ENCODE measurements around the gene ZFP36L2.
"Not testable (repeated sequence)": the region's sequence is repeated elsewhere in the genome, so short reads cannot be mapped to it uniquely, and the experiment has no call there.

Gene ZFP36L2

GRCh38 chr2:43209204-43209717 lies 17.1 kb downstream of the ZFP36L2 start:
- no peak for DNase-seq (ENCODE audit: low read depth in 2 of 2)

DNA sequence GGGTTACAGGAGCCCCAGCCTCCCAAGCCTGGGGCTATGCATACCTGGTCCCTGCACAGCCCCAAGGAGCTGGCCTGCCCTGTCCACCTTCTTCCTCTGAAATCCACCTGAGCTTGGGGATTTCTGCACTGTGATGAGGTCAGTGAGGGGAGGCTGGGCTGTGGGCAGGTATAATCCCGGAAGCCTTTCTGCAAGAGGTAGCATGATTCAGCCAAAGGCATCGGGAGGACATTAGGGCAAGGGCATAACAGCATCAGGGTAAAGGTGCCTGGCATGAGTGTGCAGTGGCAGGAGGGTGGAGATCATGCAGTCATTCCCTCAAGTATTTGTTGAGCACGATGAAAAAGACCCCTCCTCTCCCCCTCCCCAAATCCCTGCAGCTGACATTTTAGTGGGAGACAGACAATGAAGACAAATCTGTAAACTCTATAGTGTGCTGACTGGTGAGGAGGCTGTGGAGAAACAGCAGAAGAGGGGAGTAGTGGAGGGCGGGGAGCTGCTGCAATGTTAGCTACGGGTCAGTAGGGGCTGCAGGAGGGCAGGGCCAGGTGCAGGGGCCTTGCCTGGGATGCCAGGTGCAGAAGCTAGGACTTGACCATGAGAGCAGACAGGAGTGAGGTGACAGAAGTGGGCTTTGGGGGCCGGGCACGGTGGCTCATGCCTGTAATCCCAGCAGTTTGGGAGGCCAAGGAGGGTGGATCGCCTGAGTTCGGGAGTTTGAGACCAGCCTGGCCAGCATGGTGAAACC lies 18.7 kb downstream of the ZFP36L2 start:
- no peak for DNase-seq (ENCODE audit: low read depth in 2 of 2)

- DNase-seq (ENCODE audit: low read depth in 2 of 2): no peak
Measured at GRCh38 chr2:43206602-43207001, 19.8 kb downstream of the ZFP36L2 start.

DNA sequence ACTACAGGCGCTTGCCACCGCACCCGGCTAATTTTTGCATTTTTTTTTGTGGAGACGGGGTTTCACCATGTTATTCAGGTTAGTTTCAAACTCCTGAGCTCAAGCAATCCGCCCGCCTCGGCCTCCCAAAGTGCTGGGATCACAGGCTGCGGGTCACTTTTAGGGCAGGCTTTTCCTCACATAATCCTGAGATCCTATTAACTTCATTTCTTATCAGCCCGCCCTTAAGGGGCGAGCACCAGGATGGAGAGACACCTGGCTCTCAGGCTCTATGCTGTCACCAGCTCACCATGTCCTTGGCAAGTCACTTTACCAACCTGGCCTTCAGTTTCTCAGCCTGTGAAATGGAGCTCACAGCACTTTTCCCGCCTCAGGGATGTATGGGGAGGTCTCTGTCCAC lies 23.0 kb downstream of the ZFP36L2 start:
- no peak for DNase-seq (ENCODE audit: low read depth in 2 of 2)

- DNase-seq (ENCODE audit: low read depth in 2 of 2): no peak
Measured at GRCh38 chr2:43202289-43202688, 24.1 kb downstream of the ZFP36L2 start.

DNA sequence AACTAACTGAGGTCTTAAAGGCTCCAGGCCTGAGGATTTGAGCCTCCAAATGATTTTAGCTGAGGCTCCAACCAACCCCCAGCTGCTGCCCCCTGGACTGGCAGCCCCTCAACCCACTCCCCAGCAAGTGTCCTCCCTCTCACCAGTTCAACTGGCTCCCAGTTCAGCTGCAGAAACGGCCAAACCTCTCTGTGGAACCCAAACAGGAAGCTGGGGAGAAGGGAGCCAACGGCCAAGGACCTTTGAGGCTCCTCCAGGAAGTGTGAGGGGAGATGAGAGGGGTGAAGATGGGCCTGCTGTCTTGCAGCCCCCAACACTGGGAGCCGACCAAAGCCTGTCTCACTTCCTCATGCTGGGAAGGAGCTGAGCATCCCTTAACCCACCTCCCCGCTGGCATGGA lies 24.9 kb downstream of the ZFP36L2 start:
- no peak for DNase-seq (ENCODE audit: low read depth in 2 of 2)

DNA sequence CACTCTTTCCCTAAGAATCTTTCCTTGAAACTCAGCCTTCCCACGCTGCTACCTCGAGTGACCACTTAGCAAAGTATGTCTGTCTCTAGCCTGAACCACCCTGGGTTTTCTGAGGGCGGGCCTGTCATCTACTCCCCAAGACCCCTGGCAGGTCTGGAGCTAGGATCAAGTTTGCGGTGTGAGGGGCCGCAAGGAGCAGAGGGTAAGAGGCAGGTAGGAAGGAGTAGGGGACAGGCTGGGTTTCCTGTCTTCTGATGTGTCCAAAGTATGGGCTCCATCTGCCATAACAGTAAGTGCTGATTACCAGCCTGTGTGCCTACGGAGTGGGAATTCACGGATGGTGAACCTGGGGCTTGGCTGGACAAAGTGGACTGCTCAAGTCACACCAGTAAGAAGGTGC lies 25.4 kb downstream of the ZFP36L2 start:
- DNase-seq (ENCODE audit: low read depth in 2 of 2): no peak

GRCh38 chr2:43199492-43200488 lies 26.6 kb downstream of the ZFP36L2 start:
- no peak for DNase-seq (ENCODE audit: low read depth in 2 of 2)

DNA sequence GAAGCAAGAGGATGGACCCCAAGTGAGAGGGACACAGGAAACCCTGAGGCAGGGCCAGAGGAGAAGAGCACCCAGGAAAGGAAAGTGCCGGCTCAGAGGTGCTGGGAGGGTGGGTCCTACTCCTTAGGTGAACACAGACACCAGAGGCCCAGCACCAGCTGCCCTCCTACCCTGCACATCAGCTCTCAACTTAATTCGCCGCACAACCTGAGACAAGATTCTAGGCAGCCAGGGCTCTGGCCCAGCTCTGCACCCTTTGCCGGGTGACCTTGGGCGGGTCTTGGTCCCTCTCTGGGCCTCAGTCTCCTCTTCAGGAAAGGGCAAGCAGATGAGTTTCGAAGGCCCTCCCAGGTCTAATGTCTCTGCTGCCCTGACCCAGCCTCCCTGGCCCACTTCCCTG lies 28.1 kb downstream of the ZFP36L2 start:
- no peak for DNase-seq (ENCODE audit: low read depth in 2 of 2)

- no peak for DNase-seq (ENCODE audit: low read depth in 2 of 2)
Measured at GRCh38 chr2:43197588-43197896, 28.9 kb downstream of the ZFP36L2 start.

DNA sequence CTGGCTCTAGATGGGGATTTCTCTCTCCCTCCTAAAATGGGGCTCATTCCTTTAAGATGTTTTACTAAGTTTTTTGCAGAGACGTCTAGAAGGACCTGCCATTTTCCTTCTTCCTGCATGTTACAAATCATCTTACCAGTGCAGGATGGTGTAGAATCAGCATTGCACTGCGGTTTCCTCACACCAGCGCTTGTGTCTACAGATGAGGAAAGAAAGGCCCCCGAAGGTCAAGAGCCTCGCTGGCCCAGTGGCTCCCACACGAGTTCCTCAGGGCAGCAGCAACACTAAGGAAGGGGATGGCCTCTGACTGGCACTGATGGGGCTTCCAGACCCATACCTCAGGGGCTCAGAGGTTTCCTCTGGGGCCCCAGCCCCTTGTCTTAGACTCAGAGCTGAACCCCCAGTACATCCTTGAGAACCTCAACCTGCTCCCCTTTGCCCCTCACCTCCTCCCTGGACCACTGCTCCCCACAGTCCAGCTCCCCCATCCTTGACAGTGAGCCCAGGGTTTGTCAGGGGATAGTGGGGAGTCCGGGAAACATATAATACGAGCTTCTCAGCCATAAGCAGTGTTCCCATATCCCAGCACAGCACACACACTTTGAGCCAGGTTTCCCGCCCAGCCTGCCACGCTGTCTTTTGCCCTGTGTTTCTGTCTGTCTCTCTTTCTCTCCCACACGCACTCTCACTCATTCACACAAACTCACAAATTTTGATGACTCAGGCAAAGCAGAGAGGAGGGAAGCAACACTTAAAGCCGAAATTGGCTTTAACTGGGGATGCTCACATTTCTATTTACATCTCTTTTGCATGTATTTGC lies 29.4 kb downstream of the ZFP36L2 start:
- DNase-seq (ENCODE audit: low read depth in 2 of 2): no peak

DNA sequence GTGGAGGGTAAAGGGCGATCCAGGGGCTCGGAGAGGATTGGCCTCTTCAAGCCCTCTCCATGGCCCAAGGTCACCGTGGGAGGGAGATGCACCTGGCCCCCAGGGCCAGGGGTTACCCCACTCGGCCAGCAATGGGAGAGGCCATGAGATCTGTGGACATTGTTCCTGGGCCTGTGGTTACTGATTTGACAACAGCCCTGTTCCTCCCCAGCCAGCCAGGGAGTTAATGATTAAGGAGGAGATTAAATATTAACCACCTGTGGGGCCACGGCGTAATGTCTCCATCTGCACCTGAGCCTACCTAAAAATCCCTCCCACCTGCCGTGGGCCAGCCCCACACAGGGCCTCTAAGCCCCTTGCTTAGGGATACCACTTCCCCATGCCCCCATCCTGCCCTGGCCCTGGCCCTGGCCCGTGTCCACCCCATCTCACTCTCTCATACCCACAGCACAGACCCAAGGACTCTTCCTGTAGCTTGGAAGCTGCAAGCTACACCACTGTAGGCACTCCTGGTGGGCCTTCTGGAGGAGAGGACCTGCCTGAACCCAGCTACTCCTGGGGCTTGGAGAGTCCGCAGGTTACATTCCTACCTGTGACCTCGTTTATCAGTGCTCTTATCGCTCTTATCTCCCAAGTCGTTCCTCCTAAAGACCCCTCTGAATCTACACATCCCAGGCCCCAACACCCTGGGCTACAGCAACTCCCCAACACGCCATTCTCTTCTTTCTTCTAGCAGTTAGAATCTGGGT lies 32.1 kb downstream of the ZFP36L2 start:
- DNase-seq (ENCODE audit: low read depth in 2 of 2): no peak

DNA sequence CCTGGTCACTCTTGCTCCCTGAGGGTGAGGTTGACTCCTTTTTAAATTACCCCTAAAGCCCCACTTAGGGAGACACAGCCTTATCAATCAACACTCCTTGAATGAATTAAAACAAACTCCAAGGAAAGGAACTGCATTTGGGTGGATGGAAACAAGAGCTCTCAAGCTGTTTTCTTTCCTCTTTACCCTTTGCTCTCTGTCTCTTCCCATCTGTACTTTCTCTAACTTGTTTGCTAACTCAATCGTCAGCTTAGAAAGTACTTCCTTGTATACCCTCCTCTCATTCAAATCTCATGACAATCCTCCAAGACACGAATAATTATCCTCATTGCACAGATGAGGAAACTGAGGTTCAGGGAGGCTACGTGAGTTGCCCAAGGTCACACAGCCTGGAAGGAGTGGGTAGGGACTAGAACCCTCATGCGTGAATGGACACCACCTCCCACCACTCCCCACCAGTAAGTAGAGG lies 32.7 kb downstream of the ZFP36L2 start:
- no peak for DNase-seq (ENCODE audit: low read depth in 2 of 2)

GRCh38 chr2:43192744-43193651 lies 33.4 kb downstream of the ZFP36L2 start:
- DNase-seq (ENCODE audit: low read depth in 2 of 2): no peak

GRCh38 chr2:43191947-43192516 lies 34.4 kb downstream of the ZFP36L2 start:
- no peak for DNase-seq (ENCODE audit: low read depth in 2 of 2)

- no peak for DNase-seq (ENCODE audit: low read depth in 2 of 2)
Measured at GRCh38 chr2:43190311-43191052, 35.9 kb downstream of the ZFP36L2 start.

DNA sequence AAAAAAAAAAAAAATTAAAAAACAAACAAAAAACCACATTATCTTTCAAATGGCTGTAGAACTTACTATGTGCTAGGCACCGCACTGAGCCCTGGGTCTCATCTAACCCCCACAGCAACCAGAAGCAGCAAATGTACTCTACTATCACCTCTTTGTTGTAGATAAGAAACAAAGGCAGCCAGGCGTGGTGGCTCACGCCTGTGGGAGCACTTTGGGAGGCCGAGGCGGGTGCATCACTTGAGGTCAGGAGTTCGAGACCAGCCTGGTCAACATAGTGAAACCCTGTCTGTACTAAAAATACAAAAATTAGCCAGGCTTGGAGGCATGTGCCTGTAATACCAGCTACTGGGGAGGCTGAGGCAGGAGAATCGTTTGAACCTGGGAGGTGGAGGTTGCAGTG lies 36.5 kb downstream of the ZFP36L2 start:
- DNase-seq (ENCODE audit: low read depth in 2 of 2): not testable (repeated sequence)

- DNase-seq (ENCODE audit: low read depth in 2 of 2): no peak
Measured at GRCh38 chr2:43188561-43189386, 37.6 kb downstream of the ZFP36L2 start.

Measured in stimulated activated CD8-positive, alpha-beta memory T cell treated with anti-CD3 and anti-CD28 coated beads, Interleukin-15, amount 100 ng/mL, for 48 hours (primary cell).